ENCODE results near the gene DYNLRB2. TPM values are rescaled to one million over a fixed set of nuclear protein-coding genes. Genes with fewer than 3 reads are reported as not detected.

The DYNLRB2 gene
- total RNA-seq, 1 donor from 2014 or later: not detected

DNA sequence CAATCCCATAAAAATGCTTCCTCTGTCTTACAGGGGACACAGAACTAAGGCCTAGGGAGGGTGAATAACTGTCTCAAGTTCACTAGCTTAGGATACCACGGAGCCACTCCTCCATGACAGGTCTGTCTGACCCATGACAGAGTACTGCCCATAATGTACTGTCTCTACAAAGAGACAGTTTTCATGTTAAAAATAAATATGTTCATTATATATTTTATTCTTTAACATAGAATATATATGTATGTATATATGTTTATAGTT is 28.3 kb upstream of the DYNLRB2 start:
- Histone ChIP-seq H3K9me3 (ENCODE audit: low read depth) (no peaks in the 10 kb centered on the region), H4K20me1 (ENCODE audit: low read depth) (no peaks in the 10 kb centered on the region), H2AFZ (replicated peaks) (no peak overlapping the region), H3K27ac (no peak overlapping the region), H3F3A (ENCODE audit: low read depth) (no peaks in the 10 kb centered on the region), H3K4me1 (no peaks in the 10 kb centered on the region), H3K36me3 (no peaks in the 10 kb centered on the region), H3K27me3 (no peaks in the 10 kb centered on the region), H3K4me2 (no peak overlapping the region), H3K4me3 (no peak overlapping the region), H3K79me2 (ENCODE audit: low read depth) (no peaks in the 10 kb centered on the region), H3K9ac (no peak overlapping the region)
- H3K27me3 Mint-ChIP-seq (ENCODE audit: insufficient read depth, low read depth): peaks cover 3% of the 10 kb centered on the region
- peaks cover 26% of the 10 kb centered on the region for H3K4me1 Mint-ChIP-seq
- no peak overlapping the region for H3K27ac Mint-ChIP-seq
- no peaks in the 10 kb centered on the region for H3K9me3 Mint-ChIP-seq
- DNase-seq (ENCODE audit: low spot score): no peak
- TF ChIP-seq, protein P1, sequence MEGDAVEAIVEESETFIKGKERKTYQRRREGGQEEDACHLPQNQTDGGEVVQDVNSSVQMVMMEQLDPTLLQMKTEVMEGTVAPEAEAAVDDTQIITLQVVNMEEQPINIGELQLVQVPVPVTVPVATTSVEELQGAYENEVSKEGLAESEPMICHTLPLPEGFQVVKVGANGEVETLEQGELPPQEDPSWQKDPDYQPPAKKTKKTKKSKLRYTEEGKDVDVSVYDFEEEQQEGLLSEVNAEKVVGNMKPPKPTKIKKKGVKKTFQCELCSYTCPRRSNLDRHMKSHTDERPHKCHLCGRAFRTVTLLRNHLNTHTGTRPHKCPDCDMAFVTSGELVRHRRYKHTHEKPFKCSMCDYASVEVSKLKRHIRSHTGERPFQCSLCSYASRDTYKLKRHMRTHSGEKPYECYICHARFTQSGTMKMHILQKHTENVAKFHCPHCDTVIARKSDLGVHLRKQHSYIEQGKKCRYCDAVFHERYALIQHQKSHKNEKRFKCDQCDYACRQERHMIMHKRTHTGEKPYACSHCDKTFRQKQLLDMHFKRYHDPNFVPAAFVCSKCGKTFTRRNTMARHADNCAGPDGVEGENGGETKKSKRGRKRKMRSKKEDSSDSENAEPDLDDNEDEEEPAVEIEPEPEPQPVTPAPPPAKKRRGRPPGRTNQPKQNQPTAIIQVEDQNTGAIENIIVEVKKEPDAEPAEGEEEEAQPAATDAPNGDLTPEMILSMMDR (IDR thresholded peaks at IDR 0.05): no peak
- TF ChIP-seq EZH2phosphoT487 (IDR thresholded peaks at IDR 0.05) (no peak), EZH2 (IDR thresholded peaks at IDR 0.05) (no peak)
- H3K4me3 Mint-ChIP-seq: no peak overlapping the region
- no peaks in the 10 kb centered on the region for H3K36me3 Mint-ChIP-seq

DNA sequence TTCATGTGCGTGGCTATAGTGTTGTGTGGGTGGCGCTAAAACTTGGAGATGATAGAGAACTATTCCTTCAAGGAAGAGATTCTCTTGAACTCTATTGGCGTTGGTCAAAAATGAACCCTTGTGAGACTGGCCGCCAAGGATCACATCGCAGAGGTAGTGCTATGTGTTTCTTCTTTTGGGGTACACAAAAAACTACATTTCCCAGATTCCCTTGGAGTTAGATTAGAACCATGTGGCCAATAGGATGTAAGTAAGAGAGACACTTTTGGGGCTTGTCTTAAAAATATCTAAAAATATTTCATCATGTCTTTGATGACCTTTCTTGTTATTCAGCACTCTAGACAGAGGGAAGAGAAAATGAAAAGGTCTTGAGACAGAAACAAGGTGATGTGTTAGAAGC is 25.4 kb upstream of the DYNLRB2 start:
- H4K20me1 ChIP-seq (ENCODE audit: low read depth): no peaks in the 10 kb centered on the region
- TF ChIP-seq EZH2 (IDR thresholded peaks at IDR 0.05): no peak
- no peak for TF ChIP-seq EZH2phosphoT487 (IDR thresholded peaks at IDR 0.05)
- TF ChIP-seq, protein P1 (IDR thresholded peaks at IDR 0.05): no peak

DNA sequence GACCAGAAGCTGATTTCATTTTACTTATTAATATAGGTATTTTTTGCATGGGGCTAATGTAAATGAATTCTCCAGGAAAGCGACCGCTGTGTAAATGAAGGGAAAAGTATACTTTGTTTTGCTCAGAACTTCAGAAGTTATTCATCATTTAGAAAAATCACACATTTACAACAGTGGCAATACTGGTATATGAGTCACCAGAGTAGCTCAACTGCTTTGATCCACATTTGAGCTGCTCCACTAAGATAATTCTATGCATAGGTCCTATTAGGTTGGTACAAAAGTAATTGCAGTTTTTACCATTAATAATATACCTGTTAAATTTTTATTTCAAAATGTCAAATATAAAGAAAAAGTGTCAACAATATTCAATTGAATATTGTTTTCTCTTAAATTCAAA is 22.9 kb upstream of the DYNLRB2 start:
- Histone ChIP-seq H3K9me3 (ENCODE audit: low read depth) (no peaks in the 10 kb centered on the region), H3K4me1 (no peaks in the 10 kb centered on the region), H2AFZ (replicated peaks) (no peak overlapping the region), H3K9ac (no peak overlapping the region), H3K4me3 (no peak overlapping the region), H3K27me3 (no peaks in the 10 kb centered on the region), H3F3A (ENCODE audit: low read depth) (no peaks in the 10 kb centered on the region), H3K4me2 (no peak overlapping the region), H4K20me1 (ENCODE audit: low read depth) (no peaks in the 10 kb centered on the region), H3K27ac (no peak overlapping the region), H3K79me2 (ENCODE audit: low read depth) (no peaks in the 10 kb centered on the region), H3K36me3 (no peaks in the 10 kb centered on the region)
- Mint-ChIP-seq H3K4me3 (no peak overlapping the region), H3K27me3 (ENCODE audit: insufficient read depth, low read depth) (peaks cover 3% of the 10 kb centered on the region), H3K36me3 (no peaks in the 10 kb centered on the region), H3K9me3 (peaks cover 2% of the 10 kb centered on the region), H3K4me1 (peaks cover 29% of the 10 kb centered on the region), H3K27ac (no peak overlapping the region)
- DNase-seq (ENCODE audit: low spot score): no peak
- TF ChIP-seq EZH2phosphoT487 (IDR thresholded peaks at IDR 0.05): no peak

More for the DNA sequence above, 25.4 kb upstream of the DYNLRB2 start:
- Mint-ChIP-seq H3K9me3 (peaks cover 2% of the 10 kb centered on the region), H3K4me3 (no peak overlapping the region), H3K36me3 (no peaks in the 10 kb centered on the region), H3K4me1 (peaks cover 33% of the 10 kb centered on the region), H3K27me3 (ENCODE audit: insufficient read depth, low read depth) (peaks cover 6% of the 10 kb centered on the region), H3K27ac (no peak overlapping the region)
- Histone ChIP-seq H3F3A (ENCODE audit: low read depth) (no peaks in the 10 kb centered on the region), H3K9ac (no peak overlapping the region), H3K4me2 (no peak overlapping the region), H3K4me3 (no peak overlapping the region), H3K36me3 (no peaks in the 10 kb centered on the region), H3K4me1 (no peaks in the 10 kb centered on the region), H3K79me2 (ENCODE audit: low read depth) (no peaks in the 10 kb centered on the region), H3K27ac (no peak overlapping the region), H3K27me3 (no peaks in the 10 kb centered on the region), H2AFZ (replicated peaks) (no peak overlapping the region), H3K9me3 (ENCODE audit: low read depth) (no peaks in the 10 kb centered on the region)
- no peak for DNase-seq (ENCODE audit: low spot score)

DNA sequence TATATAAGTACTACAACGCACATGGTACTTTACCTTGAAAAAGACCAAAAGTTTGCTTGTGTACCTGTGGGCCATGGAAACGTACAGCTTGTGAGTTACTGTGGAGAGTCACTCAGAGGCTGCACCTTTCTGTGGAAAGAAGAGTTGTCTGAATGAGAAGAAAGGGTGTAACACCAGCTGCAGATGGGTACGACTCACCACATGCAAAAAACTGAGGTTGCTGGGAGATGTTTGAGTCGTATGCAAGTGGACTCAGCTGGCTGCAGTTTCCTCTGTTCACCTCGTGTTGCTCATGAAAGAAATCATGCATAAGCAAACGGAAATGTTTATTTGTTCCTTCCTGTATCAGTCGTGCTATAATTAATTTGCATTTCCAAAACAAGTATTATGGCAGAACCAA is 22.4 kb upstream of the DYNLRB2 start:
- H3K27ac ChIP-seq: no peak overlapping the region
- H3K36me3 ChIP-seq: no peaks in the 10 kb centered on the region
- no peak overlapping the region for H3K27ac Mint-ChIP-seq
- peaks cover 24% of the 10 kb centered on the region for H3K4me1 Mint-ChIP-seq
- no peak overlapping the region for H3K9ac ChIP-seq
- H3K4me3 ChIP-seq: no peak overlapping the region
- no peaks in the 10 kb centered on the region for H3K36me3 Mint-ChIP-seq
- no peak overlapping the region for H3K4me2 ChIP-seq
- H3K79me2 ChIP-seq (ENCODE audit: low read depth): no peaks in the 10 kb centered on the region
- H2AFZ ChIP-seq (replicated peaks): peak overlapping the region; percentile 32
- H3K9me3 ChIP-seq (ENCODE audit: low read depth): no peaks in the 10 kb centered on the region
- H3K27me3 ChIP-seq: no peaks in the 10 kb centered on the region
- H3F3A ChIP-seq (ENCODE audit: low read depth): no peaks in the 10 kb centered on the region
- peaks cover 3% of the 10 kb centered on the region for H3K27me3 Mint-ChIP-seq (ENCODE audit: insufficient read depth, low read depth)
- H4K20me1 ChIP-seq (ENCODE audit: low read depth): no peaks in the 10 kb centered on the region
- TF ChIP-seq EZH2 (IDR thresholded peaks at IDR 0.05) (no peak), EZH2phosphoT487 (IDR thresholded peaks at IDR 0.05) (no peak)
- TF ChIP-seq, protein P1 (IDR thresholded peaks at IDR 0.05): no peak
- DNase-seq (ENCODE audit: low spot score): no peak
- H3K4me1 ChIP-seq: no peaks in the 10 kb centered on the region
- peak overlapping the region; percentile 28 for H3K4me3 Mint-ChIP-seq
- H3K9me3 Mint-ChIP-seq: peaks cover 2% of the 10 kb centered on the region

Data from neural progenitor cell (in vitro differentiated cells).